Activated CD4-positive, alpha-beta T cell treated with anti-CD3 and anti-CD28 coated beads, Interleukin-10, Interleukin-2, amounts not matched to agents 100 ng/mL and 50 ng/mL, durations not matched to agents 16 hours and 8 hours (primary cell): ENCODE results near the gene OR4C5.
"Not testable (repeated sequence)": the region's sequence is repeated elsewhere in the genome, so short reads cannot be mapped to it uniquely, and the experiment has no call there.

Experiments used
- DNase-seq: peaks from one replicate; pipeline ENCODE4 v3.0.0-alpha.2; 2020

The OR4C5 gene

GRCh38 chr11:48366365-48366764 lies at the start of gene OR4C5:
Gene OR4C5, minus strand, starts transcription at chr11:48366465. Its CDS starts 0 bp downstream, at chr11:48366465.
- no peak for DNase-seq

GRCh38 chr11:48384670-48385069 lies 18.4 kb upstream of the OR4C5 start:
- no peak for DNase-seq

GRCh38 chr11:48384151-48384550 lies 17.9 kb upstream of the OR4C5 start:
- not testable (repeated sequence) for DNase-seq

DNA sequence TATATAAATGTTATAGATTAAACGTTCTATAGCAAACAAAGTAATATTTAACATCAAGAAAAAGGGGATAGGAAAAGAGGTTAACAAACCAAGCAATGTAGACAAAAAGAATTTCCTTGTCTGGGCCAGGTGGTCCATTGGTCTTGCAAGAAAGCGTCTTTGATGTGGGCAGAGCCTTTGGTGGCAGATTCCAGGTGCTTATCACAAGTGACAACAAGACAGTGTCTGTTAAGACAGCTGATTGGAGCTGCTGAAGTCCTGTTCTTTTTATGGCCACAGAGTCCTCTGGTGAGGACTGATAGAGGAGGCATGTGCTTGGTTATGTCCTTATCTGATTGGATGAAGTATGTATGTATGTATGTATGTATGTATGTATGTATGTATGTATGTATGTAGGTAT lies 5.0 kb downstream of the OR4C5 start:
- not testable (repeated sequence) for DNase-seq

- no peak for DNase-seq
Observed at GRCh38 chr11:48354677-48355076, 11.6 kb downstream of the OR4C5 start.

GRCh38 chr11:48354013-48354412 lies 12.3 kb downstream of the OR4C5 start:
- DNase-seq = no peak

GRCh38 chr11:48346286-48346685 lies 20.0 kb downstream of the OR4C5 start:
- not testable (repeated sequence) for DNase-seq

DNA sequence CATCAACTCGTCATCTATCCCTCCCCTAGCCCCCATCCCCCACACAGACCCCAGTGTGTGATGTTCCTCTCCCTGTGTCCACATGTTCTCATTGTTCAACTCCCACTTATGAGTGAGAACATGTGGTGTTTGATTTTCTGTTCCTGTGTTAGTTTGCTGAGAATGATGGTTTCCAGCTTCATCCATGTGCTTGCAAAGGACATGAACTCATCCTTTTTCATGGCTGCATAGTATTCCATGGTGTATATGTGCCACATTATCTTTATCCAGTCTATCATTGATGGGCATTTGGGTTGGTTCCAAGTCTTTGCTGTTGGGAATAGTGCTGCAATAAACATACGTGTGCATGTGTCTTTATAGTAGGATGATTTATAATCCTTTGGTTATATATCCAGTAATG lies 23.8 kb downstream of the OR4C5 start:
- DNase-seq = not testable (repeated sequence)

GRCh38 chr11:48341466-48341865 lies 24.8 kb downstream of the OR4C5 start:
- no peak for DNase-seq

GRCh38 chr11:48324620-48325019 lies 41.6 kb downstream of the OR4C5 start, which contains the start of gene OR4C3:
Gene OR4C3, plus strand, starts transcription at chr11:48324920. Its CDS starts 102 bp downstream, at chr11:48325022.
- not testable (repeated sequence) for DNase-seq

DNA sequence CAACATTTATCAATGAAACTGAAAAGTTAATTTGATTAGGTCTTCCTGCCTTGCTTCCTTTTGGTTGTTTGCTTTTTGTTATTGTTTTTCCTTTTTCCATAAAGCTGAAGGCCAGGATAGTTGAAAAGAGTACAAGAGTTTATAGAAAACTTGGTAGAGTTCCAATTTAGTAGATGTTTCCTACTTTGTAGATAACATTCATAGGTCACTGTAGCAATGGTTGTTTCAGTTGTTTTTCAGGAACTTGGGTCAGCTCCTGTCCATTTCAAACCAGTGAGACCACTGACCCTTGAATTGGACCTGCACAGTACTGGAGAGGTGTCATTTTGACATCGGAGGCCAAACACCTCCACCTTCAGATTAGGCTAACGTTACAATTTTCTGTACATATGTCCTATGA lies 46.5 kb downstream of the OR4C5 start:
- not testable (repeated sequence) for DNase-seq
